ENCODE data around the gene NFE2.
"Not testable (repeated sequence)": the region's sequence is repeated elsewhere in the genome, so short reads cannot be mapped to it uniquely, and the experiment has no call there.

NFE2 gene

DNA sequence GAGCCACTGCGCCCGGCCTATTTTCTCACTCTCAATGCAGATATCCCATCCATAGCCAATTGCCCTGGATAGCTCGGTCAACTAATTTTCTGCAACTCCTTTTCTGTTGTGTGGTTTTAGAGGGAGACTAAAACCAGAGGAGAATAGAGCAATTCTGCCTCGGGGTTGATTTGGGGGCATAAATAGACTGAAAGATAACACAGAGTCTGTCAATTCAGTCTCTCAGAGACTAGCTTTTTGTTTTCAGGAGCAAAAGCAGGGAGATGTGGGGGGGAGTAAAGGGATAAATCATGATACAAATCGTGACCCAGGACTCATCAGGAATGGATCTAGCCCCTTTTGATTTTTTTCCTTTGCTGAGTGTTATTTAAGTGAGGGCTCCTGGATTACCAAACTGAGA, 30.6 kb upstream of the NFE2 start:
- H3K36me3 ChIP-seq (ENCODE audit: control insufficient read depth, insufficient read depth, low read length) = no peaks in the 10 kb centered on the region
- 93 to 94% methylated on average over 5 of the region's 5 CpGs for WGBS, 2 experiments

GRCh38 chr12:54330442-54330841, 29.6 kb upstream of the NFE2 start:
- Histone ChIP-seq H3K27ac (ENCODE audit: insufficient read depth, low read depth, low read length, poor library complexity, severe bottlenecking) (no peak overlapping the region), H3K36me3 (ENCODE audit: control insufficient read depth, insufficient read depth, low read length) (no peaks in the 10 kb centered on the region), H3K4me1 (ENCODE audit: control insufficient read depth, insufficient read depth, low read length) (peaks cover 5% of the 10 kb centered on the region), H3K4me3 (ENCODE audit: insufficient read depth, low read depth, low read length) (no peak overlapping the region), H3K9me3 (ENCODE audit: control insufficient read depth, low read length) (no peaks in the 10 kb centered on the region), H3K27me3 (ENCODE audit: control insufficient read depth, insufficient read depth, low read length, poor library complexity, severe bottlenecking) (no peaks in the 10 kb centered on the region)
- WGBS, 2 experiments = 93 to 99% methylated on average over 1 to 3 of the region's 3 CpGs

More for the DNA sequence above, 30.6 kb upstream of the NFE2 start:
- Histone ChIP-seq H3K9me3 (ENCODE audit: control insufficient read depth, low read length) (no peaks in the 10 kb centered on the region), H3K4me3 (ENCODE audit: insufficient read depth, low read depth, low read length) (no peak overlapping the region), H3K27me3 (ENCODE audit: control insufficient read depth, insufficient read depth, low read length, poor library complexity, severe bottlenecking) (no peaks in the 10 kb centered on the region), H3K4me1 (ENCODE audit: control insufficient read depth, insufficient read depth, low read length) (peaks cover 5% of the 10 kb centered on the region), H3K27ac (ENCODE audit: insufficient read depth, low read depth, low read length, poor library complexity, severe bottlenecking) (no peak overlapping the region)

GRCh38 chr12:54329759-54330158, 28.9 kb upstream of the NFE2 start:
- Histone ChIP-seq H3K36me3 (ENCODE audit: control insufficient read depth, insufficient read depth, low read length) (no peaks in the 10 kb centered on the region), H3K4me1 (ENCODE audit: control insufficient read depth, insufficient read depth, low read length) (peaks cover 5% of the 10 kb centered on the region), H3K27ac (ENCODE audit: insufficient read depth, low read depth, low read length, poor library complexity, severe bottlenecking) (peak overlapping the region; percentile 8), H3K4me3 (ENCODE audit: insufficient read depth, low read depth, low read length) (no peak overlapping the region), H3K9me3 (ENCODE audit: control insufficient read depth, low read length) (no peaks in the 10 kb centered on the region), H3K27me3 (ENCODE audit: control insufficient read depth, insufficient read depth, low read length, poor library complexity, severe bottlenecking) (no peaks in the 10 kb centered on the region)
- WGBS, 2 experiments = 74 to 85% methylated on average over 5 of the region's 5 CpGs

- no peak overlapping the region for H3K4me3 ChIP-seq (ENCODE audit: insufficient read depth, low read depth, low read length)
- H3K27ac ChIP-seq (ENCODE audit: insufficient read depth, low read depth, low read length, poor library complexity, severe bottlenecking) = no peak overlapping the region
- H3K4me1 ChIP-seq (ENCODE audit: control insufficient read depth, insufficient read depth, low read length) = peaks cover 5% of the 10 kb centered on the region
- 79 to 87% methylated on average over 6 of the region's 6 CpGs for WGBS, 2 experiments
- H3K36me3 ChIP-seq (ENCODE audit: control insufficient read depth, insufficient read depth, low read length) = no peaks in the 10 kb centered on the region
- H3K9me3 ChIP-seq (ENCODE audit: control insufficient read depth, low read length) = no peaks in the 10 kb centered on the region
- no peaks in the 10 kb centered on the region for H3K27me3 ChIP-seq (ENCODE audit: control insufficient read depth, insufficient read depth, low read length, poor library complexity, severe bottlenecking)
Measured at GRCh38 chr12:54328595-54329337, 28.0 kb upstream of the NFE2 start.

DNA sequence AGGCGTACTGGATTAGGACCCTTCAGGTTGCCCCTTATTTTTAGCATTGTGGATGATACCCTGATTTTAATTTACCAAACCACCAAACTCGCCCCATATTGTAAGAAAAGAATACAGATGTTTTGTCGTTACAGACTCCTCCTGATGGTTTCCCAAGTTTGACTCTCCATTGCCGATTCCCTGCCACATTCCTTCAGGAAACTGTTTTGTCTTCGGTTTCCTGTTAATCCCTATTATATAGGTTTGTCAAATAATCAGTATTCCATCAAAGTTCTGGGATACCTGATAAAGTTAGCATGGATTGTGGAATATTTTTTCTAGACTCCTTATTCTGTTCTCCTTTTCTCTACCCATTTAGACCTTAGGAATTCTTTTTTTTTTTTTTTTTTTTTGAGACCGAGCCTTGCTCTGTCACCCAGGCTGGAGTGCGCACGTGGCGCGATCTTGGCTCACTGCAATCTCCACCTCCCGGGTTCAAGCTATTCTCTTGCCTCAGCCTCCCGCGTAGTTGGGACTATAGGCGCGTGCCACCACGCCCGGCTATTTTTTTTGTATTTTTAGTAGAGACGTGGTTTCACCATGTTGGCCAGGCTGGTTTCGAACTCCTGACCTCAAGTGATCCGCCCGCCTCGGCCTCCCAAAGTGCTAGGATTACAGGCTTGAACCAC, 24.8 kb upstream of the NFE2 start:
- not testable (repeated sequence) for H3K27me3 ChIP-seq (ENCODE audit: control insufficient read depth, insufficient read depth, low read length, poor library complexity, severe bottlenecking); H3K36me3 ChIP-seq (ENCODE audit: control insufficient read depth, insufficient read depth, low read length); H3K4me1 ChIP-seq (ENCODE audit: control insufficient read depth, insufficient read depth, low read length); H3K9me3 ChIP-seq (ENCODE audit: control insufficient read depth, low read length)
- peak overlapping the region; percentile 78 for H3K27ac ChIP-seq (ENCODE audit: insufficient read depth, low read depth, low read length, poor library complexity, severe bottlenecking)
- 70 to 74% methylated on average over 21 to 22 of the region's 22 CpGs for whole genome bisulfite sequencing, 2 experiments
- H3K4me3 ChIP-seq (ENCODE audit: insufficient read depth, low read depth, low read length) = peak overlapping the region; percentile 90

DNA sequence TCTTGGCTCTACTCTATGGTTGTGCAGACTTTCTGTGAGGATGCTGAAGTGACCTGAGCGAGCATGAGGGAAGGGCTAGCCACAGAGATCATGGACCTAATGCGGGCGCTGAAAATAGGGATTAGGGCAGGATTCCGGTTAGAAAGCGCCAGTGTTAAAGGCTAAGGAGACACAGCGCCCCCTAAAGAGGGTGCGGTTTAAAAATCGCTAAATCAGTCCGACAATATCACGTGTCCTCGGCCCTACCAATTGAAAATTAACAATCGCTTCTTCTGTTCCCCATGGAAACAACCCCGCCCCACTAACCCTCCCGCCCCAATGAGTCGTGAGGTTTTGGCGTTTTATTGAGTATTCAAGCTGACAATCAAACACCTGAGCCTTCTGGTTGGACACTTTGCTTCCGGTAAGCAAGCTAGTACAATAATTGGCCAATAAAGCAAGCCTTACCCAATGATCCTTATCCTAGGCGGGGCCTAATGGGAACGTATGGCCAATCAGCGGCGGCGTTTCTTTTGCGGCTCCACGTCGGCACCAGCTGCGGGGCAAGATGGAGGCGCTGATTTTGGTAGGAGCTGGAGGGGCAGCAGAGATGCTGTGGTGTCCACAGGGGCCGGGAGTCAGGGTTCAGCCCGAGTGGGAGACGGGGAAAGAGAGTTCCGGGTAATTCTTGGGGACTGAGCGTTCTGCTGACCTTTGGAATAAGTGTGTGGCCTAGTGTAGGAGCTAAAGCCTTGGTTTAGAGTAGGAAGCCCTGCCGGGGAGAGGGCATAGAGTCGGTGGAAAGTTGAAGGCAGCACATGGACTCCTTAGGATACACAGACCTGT, 24.0 kb upstream of the NFE2 start, which contains the start of gene COPZ1:
Gene COPZ1 (plus strand): TSS at position 515 of the 825 bp plus-strand sequence. CDS start 33 bp downstream, at position 548.
- peak within 1 kb of the TSS; percentile 78 for H3K27ac ChIP-seq (ENCODE audit: insufficient read depth, low read depth, low read length, poor library complexity, severe bottlenecking)
- H3K4me1 ChIP-seq (ENCODE audit: control insufficient read depth, insufficient read depth, low read length) = peaks cover under 1% of the 10 kb centered on the region
- 2% methylated on average over 34 of the region's 34 CpGs for WGBS, 2 experiments
- no peaks in the 10 kb centered on the region for H3K27me3 ChIP-seq (ENCODE audit: control insufficient read depth, insufficient read depth, low read length, poor library complexity, severe bottlenecking)
- no peaks in the 10 kb centered on the region for H3K36me3 ChIP-seq (ENCODE audit: control insufficient read depth, insufficient read depth, low read length)
- peak within 1 kb of the TSS; percentile 90 for H3K4me3 ChIP-seq (ENCODE audit: insufficient read depth, low read depth, low read length)
- H3K9me3 ChIP-seq (ENCODE audit: control insufficient read depth, low read length) = no peaks in the 10 kb centered on the region

DNA sequence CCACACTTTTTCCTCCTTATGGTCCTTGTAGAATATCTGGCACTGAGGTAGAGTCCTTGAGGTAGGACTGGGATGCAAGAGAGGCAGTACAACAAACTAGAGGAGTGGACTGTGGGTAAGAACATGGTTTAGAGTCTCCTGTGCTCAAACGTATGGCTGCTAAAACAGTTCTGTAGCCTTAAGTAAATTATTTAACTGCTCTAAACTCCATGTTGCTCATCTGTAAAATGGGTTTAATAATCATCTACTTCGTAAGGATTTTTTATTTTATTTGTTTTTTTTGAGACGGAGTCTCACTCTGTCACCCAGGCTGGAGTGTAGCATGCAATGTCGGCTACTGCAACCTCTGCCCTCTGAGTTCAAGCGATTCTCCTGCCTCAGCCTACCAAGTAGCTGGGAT, 20.5 kb upstream of the NFE2 start:
- no peak overlapping the region for H3K4me3 ChIP-seq (ENCODE audit: insufficient read depth, low read depth, low read length)
- no peaks in the 10 kb centered on the region for H3K36me3 ChIP-seq (ENCODE audit: control insufficient read depth, insufficient read depth, low read length)
- 92% methylated on average over 5 of the region's 5 CpGs for WGBS, 2 experiments

GRCh38 chr12:54312309-54312708, 11.5 kb upstream of the NFE2 start:
- not testable (repeated sequence) for H3K9me3 ChIP-seq (ENCODE audit: control insufficient read depth, low read length); H3K4me3 ChIP-seq (ENCODE audit: insufficient read depth, low read depth, low read length); H3K27ac ChIP-seq (ENCODE audit: insufficient read depth, low read depth, low read length, poor library complexity, severe bottlenecking); H3K4me1 ChIP-seq (ENCODE audit: control insufficient read depth, insufficient read depth, low read length); H3K36me3 ChIP-seq (ENCODE audit: control insufficient read depth, insufficient read depth, low read length); H3K27me3 ChIP-seq (ENCODE audit: control insufficient read depth, insufficient read depth, low read length, poor library complexity, severe bottlenecking)
- WGBS, 2 experiments = 87 to 92% methylated on average over 7 of the region's 7 CpGs

More for the DNA sequence above, 20.5 kb upstream of the NFE2 start:
- Histone ChIP-seq H3K27ac (ENCODE audit: insufficient read depth, low read depth, low read length, poor library complexity, severe bottlenecking) (no peak overlapping the region), H3K4me1 (ENCODE audit: control insufficient read depth, insufficient read depth, low read length) (no peaks in the 10 kb centered on the region), H3K27me3 (ENCODE audit: control insufficient read depth, insufficient read depth, low read length, poor library complexity, severe bottlenecking) (no peaks in the 10 kb centered on the region), H3K9me3 (ENCODE audit: control insufficient read depth, low read length) (no peaks in the 10 kb centered on the region)

DNA sequence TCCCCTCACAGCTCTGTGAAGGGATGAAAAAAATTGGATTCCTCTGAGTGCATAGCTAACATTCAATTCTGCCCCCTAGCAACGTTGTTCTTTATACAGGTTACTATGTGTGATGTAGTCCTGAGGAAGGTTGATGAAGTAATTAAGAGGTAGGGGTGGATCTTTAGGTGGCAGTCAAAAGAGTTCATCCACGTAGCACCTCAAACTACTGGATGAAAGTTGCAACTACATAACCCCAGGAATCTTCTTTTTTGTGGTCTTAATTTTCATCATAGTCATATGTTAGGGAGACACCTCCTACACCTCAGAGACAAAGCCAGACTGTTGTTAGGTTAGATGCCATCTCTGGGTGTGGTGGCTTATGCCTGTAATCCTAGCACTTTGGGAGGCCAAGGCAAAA, 10.2 kb upstream of the NFE2 start:
- no peaks in the 10 kb centered on the region for H3K36me3 ChIP-seq (ENCODE audit: control insufficient read depth, insufficient read depth, low read length)
- H3K9me3 ChIP-seq (ENCODE audit: control insufficient read depth, low read length) = no peaks in the 10 kb centered on the region
- no peaks in the 10 kb centered on the region for H3K4me1 ChIP-seq (ENCODE audit: control insufficient read depth, insufficient read depth, low read length)
- H3K27ac ChIP-seq (ENCODE audit: insufficient read depth, low read depth, low read length, poor library complexity, severe bottlenecking) = no peak overlapping the region
- 89 to 94% methylated on average over 2 of the region's 2 CpGs for WGBS, 2 experiments
- no peaks in the 10 kb centered on the region for H3K27me3 ChIP-seq (ENCODE audit: control insufficient read depth, insufficient read depth, low read length, poor library complexity, severe bottlenecking)
- H3K4me3 ChIP-seq (ENCODE audit: insufficient read depth, low read depth, low read length) = no peak overlapping the region
